Activated naive CD8-positive, alpha-beta T cell treated with anti-CD3 and anti-CD28 coated beads, Interleukin-2, amount 10 ng/mL, durations not matched to agents 7 days and 5 days (primary cell): ENCODE measurements around the gene MRPL24. TPM values are rescaled to one million over a fixed set of nuclear protein-coding genes. Genes with fewer than 3 reads are reported as not detected.

Experiments
- ATAC-seq: fragments of 150-1000 bp; cut with Tn5 transposase; one replicate; pipeline ENCODE4 v1.10.0; 2021; ENCODE audit warnings: low read depth, moderate library complexity
- POLR2A ChIA-PET: fragments of 350-600 bp; sonication (Branson Sonifier 250); formaldehyde crosslinking; loops from one replicate; lab custom pipeline; 2021; ENCODE audit warnings: antibody characterized with exemption; lab: Charles Lee
- DNase-seq: peaks from one replicate; pipeline ENCODE4 v3.0.0; 2021
- H3K27ac Mint-ChIP-seq: one replicate; pipeline ENCODE4 v1.8.0; 2022; ENCODE audit warnings: mild to moderate bottlenecking, mixed read lengths
- H3K27me3 Mint-ChIP-seq: one replicate; pipeline ENCODE4 v1.8.0; 2022; ENCODE audit warnings: mild to moderate bottlenecking, moderate library complexity, mixed read lengths
- H3K36me3 Mint-ChIP-seq: one replicate; pipeline ENCODE4 v1.8.0; 2021; ENCODE audit warnings: mild to moderate bottlenecking, mixed read lengths
- H3K4me1 Mint-ChIP-seq: one replicate; pipeline ENCODE4 v1.8.0; 2021; ENCODE audit warnings: mixed read lengths
- H3K4me3 Mint-ChIP-seq: one replicate; pipeline ENCODE4 v1.8.0; 2022; ENCODE audit warnings: mild to moderate bottlenecking, moderate library complexity, mixed read lengths
- H3K9me3 Mint-ChIP-seq: one replicate; pipeline ENCODE4 v1.8.0; 2021; ENCODE audit warnings: mixed read lengths
- total RNA-seq, 2 experiments: library from RNA; stranded (reverse); gene quantifications; one replicate each; pipeline ENCODE4 v1.2.3, GENCODE V29; 2021

The MRPL24 gene
- total RNA-seq, 2 experiments from 2014 or later: 45.0 to 51.1 TPM

- Mint-ChIP-seq H3K4me3 (no peak overlapping the region), H3K9me3 (no peaks in the 10 kb centered on the region), H3K4me1 (peaks cover 17% of the 10 kb centered on the region), H3K27me3 (peaks cover 19% of the 10 kb centered on the region), H3K27ac (peak overlapping the region; percentile 4), H3K36me3 (peaks cover 2% of the 10 kb centered on the region)
- ATAC-seq (no peak), DNase-seq (no peak)
- POLR2A ChIA-PET: no interaction called here
These were observed 31.0 kb downstream of the MRPL24 start for GRCh38 chr1:156709757-156710489.

GRCh38 chr1:156709031-156709430, 31.9 kb downstream of the MRPL24 start:
- H3K4me3 Mint-ChIP-seq: no peak overlapping the region
- peak overlapping the region; percentile 4 for H3K27ac Mint-ChIP-seq
- no peaks in the 10 kb centered on the region for H3K9me3 Mint-ChIP-seq
- DNase-seq: no peak
- no peak for ATAC-seq
- POLR2A ChIA-PET: no interaction called here
- H3K36me3 Mint-ChIP-seq: no peaks in the 10 kb centered on the region
- H3K4me1 Mint-ChIP-seq: peaks cover 17% of the 10 kb centered on the region
- H3K27me3 Mint-ChIP-seq: peaks cover 26% of the 10 kb centered on the region

- H3K4me3 Mint-ChIP-seq: no peak overlapping the region
- DNase-seq: no peak
- H3K27me3 Mint-ChIP-seq: peaks cover 33% of the 10 kb centered on the region
- POLR2A ChIA-PET: interaction anchor here (1.9 kb wide), 1 partner anchor 19 kb away, joined by 6 read pairs; no protein-coding TSS in a partner anchor
- ATAC-seq: no peak
- H3K27ac Mint-ChIP-seq: no peak overlapping the region
- no peaks in the 10 kb centered on the region for H3K9me3 Mint-ChIP-seq
- H3K4me1 Mint-ChIP-seq: peaks cover 17% of the 10 kb centered on the region
- no peaks in the 10 kb centered on the region for H3K36me3 Mint-ChIP-seq
These were observed 32.6 kb downstream of the MRPL24 start for GRCh38 chr1:156708218-156708661.

DNA sequence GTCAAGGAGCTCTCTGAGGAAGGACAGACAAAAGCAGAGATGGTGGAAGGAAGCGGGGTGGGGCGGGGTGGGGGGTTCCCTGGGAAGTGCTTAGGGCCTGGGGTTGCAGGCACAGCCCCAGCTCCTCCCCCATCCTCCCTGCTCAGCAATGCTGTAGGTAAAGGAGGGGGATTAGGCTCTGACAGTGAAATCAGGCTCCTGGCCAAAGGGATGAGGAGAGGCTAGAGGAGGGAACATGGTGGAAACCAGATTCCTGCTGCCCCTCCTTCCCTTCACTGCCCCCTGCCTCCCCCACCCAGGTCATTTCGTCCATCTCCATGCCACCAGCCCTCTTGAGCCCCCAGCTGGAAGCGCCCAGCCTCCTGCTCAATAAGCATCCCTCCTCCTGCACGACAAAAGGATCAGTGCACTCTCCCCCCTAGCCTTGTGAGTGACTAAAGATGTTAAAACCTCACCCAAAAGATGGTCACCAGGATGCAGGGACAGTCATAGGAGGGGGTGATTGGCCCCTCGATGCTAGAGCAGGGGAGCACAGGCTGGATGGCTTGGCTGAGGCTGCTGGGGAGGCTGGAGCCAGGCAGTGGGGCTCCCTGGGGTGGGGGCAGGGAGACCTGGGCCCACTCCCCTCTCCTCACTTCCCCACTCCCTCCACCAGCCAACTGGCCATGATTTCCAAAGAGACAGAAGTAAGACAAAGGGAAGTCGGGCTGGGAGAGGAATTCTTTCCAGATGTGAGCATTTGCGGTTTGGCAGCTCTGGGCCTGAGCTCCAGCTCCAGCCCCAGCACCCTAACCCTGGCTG, 33.3 kb downstream of the MRPL24 start:
- no peaks in the 10 kb centered on the region for H3K36me3 Mint-ChIP-seq
- POLR2A ChIA-PET: interaction anchor here (0.9 to 1.9 kb wide), 2 partner anchors 13 to 18 kb away, joined by 3 to 6 read pairs; no protein-coding TSS in a partner anchor
- H3K9me3 Mint-ChIP-seq: no peaks in the 10 kb centered on the region
- ATAC-seq (no peak), DNase-seq (no peak)
- H3K27me3 Mint-ChIP-seq: peaks cover 39% of the 10 kb centered on the region
- peaks cover 17% of the 10 kb centered on the region for H3K4me1 Mint-ChIP-seq
- H3K4me3 Mint-ChIP-seq: peak overlapping the region; percentile 15
- no peak overlapping the region for H3K27ac Mint-ChIP-seq

DNA sequence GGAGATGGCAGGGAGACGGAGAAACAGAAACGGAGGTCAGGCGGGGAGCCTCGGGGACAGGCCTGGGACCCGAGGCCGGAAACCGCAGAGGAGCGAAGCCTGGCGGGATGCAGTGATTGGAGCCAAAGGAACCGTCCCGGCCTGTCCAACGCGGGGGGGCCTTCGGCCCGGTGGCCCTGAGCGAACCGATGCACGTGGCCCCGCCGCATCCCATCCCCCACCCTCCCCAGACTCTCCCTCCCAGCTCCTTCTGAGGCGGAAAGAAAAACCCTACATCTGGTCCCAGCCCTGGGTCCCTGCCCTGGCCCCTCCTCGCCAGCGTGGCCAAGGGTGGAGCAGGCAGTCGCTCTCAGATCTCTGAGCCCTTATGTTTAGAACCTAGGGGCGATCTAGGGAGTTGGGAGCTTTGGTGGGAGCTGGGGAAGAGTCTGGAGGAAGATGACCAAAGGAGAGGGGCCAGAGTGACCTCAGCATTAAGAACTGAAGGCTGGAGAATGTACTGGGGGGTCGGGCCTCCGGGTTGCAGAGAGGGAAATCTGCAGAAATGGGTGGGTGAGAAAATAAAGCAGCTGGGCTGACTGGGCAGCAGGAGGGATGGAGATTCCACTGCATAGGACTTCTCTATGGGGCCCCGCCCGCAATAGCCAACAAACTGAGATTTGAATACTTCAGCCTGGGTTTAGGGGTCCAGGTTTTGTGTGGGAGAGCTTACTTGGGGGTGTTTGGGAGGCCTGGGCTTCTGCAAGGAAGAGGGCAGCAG, 34.1 kb downstream of the MRPL24 start:
- peaks cover 45% of the 10 kb centered on the region for H3K27me3 Mint-ChIP-seq

GRCh38 chr1:156705918-156706656, 34.8 kb downstream of the MRPL24 start:
- no peaks in the 10 kb centered on the region for H3K36me3 Mint-ChIP-seq
- H3K4me1 Mint-ChIP-seq: peaks cover 21% of the 10 kb centered on the region
- POLR2A ChIA-PET: interaction anchor here (0.8 to 1.5 kb wide), 7 partner anchors 10 to 61 kb away, joined by 3 to 8 read pairs (median 4); partner anchors contain the start of genes ISG20L2, METTL25B and PRCC
- DNase-seq (peak; percentile 77), ATAC-seq (peak; percentile 67)
- no peaks in the 10 kb centered on the region for H3K9me3 Mint-ChIP-seq
- H3K27ac Mint-ChIP-seq: peak overlapping the region; percentile 15
- H3K4me3 Mint-ChIP-seq: peak overlapping the region; percentile 88
- H3K27me3 Mint-ChIP-seq: peaks cover 45% of the 10 kb centered on the region

More for the DNA sequence above, 34.1 kb downstream of the MRPL24 start:
- ATAC-seq: peak; percentile 6
- Mint-ChIP-seq H3K9me3 (no peaks in the 10 kb centered on the region), H3K27ac (no peak overlapping the region), H3K4me3 (peak overlapping the region; percentile 88), H3K4me1 (peaks cover 17% of the 10 kb centered on the region), H3K36me3 (no peaks in the 10 kb centered on the region)
- POLR2A ChIA-PET: interaction anchor here (0.9 to 1.9 kb wide), 6 partner anchors 9 to 22 kb away, joined by 3 to 8 read pairs (median 4); partner anchors contain the start of genes ISG20L2 and METTL25B
- no peak for DNase-seq

GRCh38 chr1:156705321-156705917, 35.5 kb downstream of the MRPL24 start, which contains the start of gene CRABP2:
CRABP2 (minus strand) TSS chr1:156705583; CDS start chr1:156705446, 137 bp downstream.
- peak within 1 kb of the TSS; percentile 88 for H3K4me3 Mint-ChIP-seq
- DNase-seq: no peak
- H3K27ac Mint-ChIP-seq: peak within 1 kb of the TSS; percentile 15
- H3K4me1 Mint-ChIP-seq: peaks cover 24% of the 10 kb centered on the region
- H3K9me3 Mint-ChIP-seq: no peaks in the 10 kb centered on the region
- POLR2A ChIA-PET: interaction anchor here (0.8 to 1.5 kb wide), 7 partner anchors 11 to 62 kb away, joined by 3 to 8 read pairs (median 3); partner anchors contain the start of genes ISG20L2, METTL25B and PRCC
- ATAC-seq: no peak
- H3K36me3 Mint-ChIP-seq: no peaks in the 10 kb centered on the region
- H3K27me3 Mint-ChIP-seq: peaks cover 45% of the 10 kb centered on the region

GRCh38 chr1:156704930-156705320, 36.0 kb downstream of the MRPL24 start:
- H3K36me3 Mint-ChIP-seq: no peaks in the 10 kb centered on the region
- H3K4me1 Mint-ChIP-seq: peaks cover 24% of the 10 kb centered on the region
- H3K4me3 Mint-ChIP-seq: peak overlapping the region; percentile 88
- peaks cover 45% of the 10 kb centered on the region for H3K27me3 Mint-ChIP-seq
- POLR2A ChIA-PET: interaction anchor here (1.0 kb wide), 1 partner anchor 16 kb away, joined by 3 read pairs; no protein-coding TSS in a partner anchor
- ATAC-seq (no peak), DNase-seq (no peak)
- no peak overlapping the region for H3K27ac Mint-ChIP-seq
- no peaks in the 10 kb centered on the region for H3K9me3 Mint-ChIP-seq

- Mint-ChIP-seq H3K4me1 (peaks cover 24% of the 10 kb centered on the region), H3K27me3 (peaks cover 45% of the 10 kb centered on the region), H3K4me3 (no peak overlapping the region), H3K27ac (no peak overlapping the region), H3K36me3 (no peaks in the 10 kb centered on the region), H3K9me3 (no peaks in the 10 kb centered on the region)
- POLR2A ChIA-PET: interaction anchor here (1.0 kb wide), 2 partner anchors 13 to 15 kb away, joined by 3 read pairs; no protein-coding TSS in a partner anchor
- DNase-seq (no peak), ATAC-seq (no peak)
These were observed 36.6 kb downstream of the MRPL24 start for GRCh38 chr1:156704166-156704711.

GRCh38 chr1:156703741-156704140, 37.1 kb downstream of the MRPL24 start:
- POLR2A ChIA-PET: interaction anchor here (0.7 to 1.0 kb wide), 2 partner anchors 12 to 119 kb away, joined by 3 read pairs; no protein-coding TSS in a partner anchor
- no peaks in the 10 kb centered on the region for H3K36me3 Mint-ChIP-seq
- H3K9me3 Mint-ChIP-seq: no peaks in the 10 kb centered on the region
- DNase-seq (no peak), ATAC-seq (no peak)
- peaks cover 24% of the 10 kb centered on the region for H3K4me1 Mint-ChIP-seq
- no peak overlapping the region for H3K27ac Mint-ChIP-seq
- no peak overlapping the region for H3K4me3 Mint-ChIP-seq
- peaks cover 45% of the 10 kb centered on the region for H3K27me3 Mint-ChIP-seq

- Mint-ChIP-seq H3K36me3 (no peaks in the 10 kb centered on the region), H3K27ac (no peak overlapping the region), H3K4me3 (no peak overlapping the region), H3K4me1 (peaks cover 24% of the 10 kb centered on the region), H3K27me3 (peaks cover 45% of the 10 kb centered on the region), H3K9me3 (no peaks in the 10 kb centered on the region)
- POLR2A ChIA-PET: interaction anchor here (0.7 to 1.0 kb wide), 3 partner anchors 12 to 253 kb away, joined by 3 to 4 read pairs (median 3); no protein-coding TSS in a partner anchor
- DNase-seq (no peak), ATAC-seq (no peak)
These were observed 37.6 kb downstream of the MRPL24 start for GRCh38 chr1:156703336-156703735.
